Measurements from ENCODE around the gene SLC35F5.

DNA sequence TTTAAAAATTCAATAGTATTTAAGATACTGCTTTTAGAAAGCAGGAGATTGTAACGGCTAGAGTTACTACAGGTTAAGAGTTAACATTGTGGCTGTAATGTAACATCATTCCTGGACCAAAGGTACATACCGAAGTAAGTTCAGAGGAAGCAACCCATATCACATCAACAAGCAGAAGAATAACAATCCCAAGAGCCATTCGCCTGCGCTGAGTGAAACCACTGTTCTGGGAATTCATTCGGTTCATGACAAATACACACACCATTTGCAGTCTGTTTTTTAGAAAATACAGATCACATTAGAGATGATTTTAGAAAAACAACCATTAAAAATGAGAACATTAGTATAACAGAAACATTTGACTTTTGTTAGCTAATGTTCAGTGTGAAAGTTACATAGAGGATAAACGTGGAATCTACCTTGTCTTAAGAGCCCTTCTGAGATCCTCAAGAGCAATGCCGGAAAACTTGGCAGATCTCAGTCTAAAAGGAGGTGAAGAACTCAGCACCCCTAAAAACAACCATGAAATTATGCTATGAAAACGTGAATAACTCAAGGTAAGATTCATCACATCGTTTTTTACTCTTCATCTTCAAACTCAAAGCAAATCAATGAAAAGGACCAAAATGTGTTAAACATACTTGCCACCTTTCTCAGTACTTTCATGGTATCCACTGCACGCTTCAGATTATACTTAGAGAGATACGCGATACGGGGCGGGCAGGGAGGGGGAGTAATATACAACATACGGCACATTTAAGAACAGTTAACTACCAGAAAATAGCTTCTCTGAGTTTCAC lies 1.2 kb downstream of the SLC35F5 start:
- no peak for TF ChIP-seq SPI1 (IDR thresholded peaks at IDR 0.05; ENCODE audit: low read depth, low read length)
- no peak for TF ChIP-seq TAF1 (IDR thresholded peaks at IDR 0.05; ENCODE audit: low read depth, low read length)
- no peak for TF ChIP-seq POLR2A (IDR thresholded peaks at IDR 0.05; ENCODE audit: low read depth, low read length)
- TF ChIP-seq POLR2AphosphoS5 (IDR thresholded peaks at IDR 0.05; ENCODE audit: low read depth, low read length), result no peak
